Neutrophil (primary cell): ENCODE data around the gene FGFRL1.

ENCODE experiments used
- H3K27ac ChIP-seq: fragments of 200-600 bp; sonication (generic); 2 replicates; pipeline ENCODE4 v1.5.1; 2016; ENCODE audit warnings: mild to moderate bottlenecking, moderate library complexity
- H3K27me3 ChIP-seq: fragments of 200-600 bp; sonication (generic); 2 replicates; pipeline ENCODE4 v1.6.0; 2016; ENCODE audit warnings: mild to moderate bottlenecking
- H3K36me3 ChIP-seq: fragments of 200-600 bp; sonication (generic); 2 replicates; pipeline ENCODE4 v1.5.1; 2017
- H3K4me1 ChIP-seq, 2 experiments: fragments of 200-600 bp in 1 of 2; sonication (generic) in 1 of 2; 1 replicate in 1 of 2; 2 replicates in 1 of 2; pipeline versions ENCODE4 v1.5.1 to v1.6.1; 2013 to 2016; ENCODE audit warnings: low read depth in 1 of 2, low read length in 1 of 2, mild to moderate bottlenecking in 1 of 2, moderate library complexity in 1 of 2; ENCODE audit not compliant: control insufficient read depth in 1 of 2, insufficient read depth in 1 of 2
- H3K4me3 ChIP-seq, 2 experiments: fragments of 200-600 bp in 1 of 2; sonication (generic) in 1 of 2; 1 replicate in 1 of 2; 2 replicates in 1 of 2; pipeline ENCODE4 v1.5.1; 2013 to 2016; ENCODE audit warnings: low read depth in 1 of 2, low read length in 1 of 2, mild to moderate bottlenecking in 1 of 2, moderate library complexity in 1 of 2
- H3K9me3 ChIP-seq: fragments of 200-600 bp; sonication (generic); 2 replicates; pipeline ENCODE4 v1.5.1; 2016
- TF ChIP-seq, protein P1 (sequence below): fragments of 200-600 bp; sonication (generic); IDR thresholded peaks from 2 replicates; pipeline ENCODE4 v1.5.1; 2016; ENCODE audit warnings: antibody characterized with exemption

FGFRL1 gene

DNA sequence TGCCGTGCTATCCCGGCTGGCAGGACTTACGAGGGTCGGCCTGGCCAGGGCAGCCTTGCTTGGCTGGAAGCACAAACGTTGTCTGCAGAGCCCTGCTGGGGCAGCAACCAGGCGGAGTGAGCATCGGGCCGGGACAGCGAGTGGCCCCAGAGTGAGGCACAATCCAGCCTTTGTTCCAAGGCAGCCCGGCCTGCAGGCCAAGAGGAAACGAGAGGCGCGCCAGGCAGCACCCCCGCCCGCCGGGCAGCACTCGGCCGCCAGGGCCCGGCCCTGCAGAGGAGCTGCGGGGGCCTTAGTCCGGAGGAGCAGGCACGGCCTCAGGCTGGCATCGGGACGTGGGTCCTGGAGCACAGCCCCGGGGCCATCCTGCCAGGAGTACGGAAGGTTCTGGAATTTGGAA lies 24.1 kb downstream of the FGFRL1 start:
- Histone ChIP-seq H3K27me3 (peaks cover 19% of the 10 kb centered on the region), H3K9me3 (no peaks in the 10 kb centered on the region), H3K4me3 (no peak overlapping the region), H3K4me1 (no peaks in the 10 kb centered on the region), H3K27ac (no peak overlapping the region), H3K36me3 (no peaks in the 10 kb centered on the region)
- TF ChIP-seq, protein P1, sequence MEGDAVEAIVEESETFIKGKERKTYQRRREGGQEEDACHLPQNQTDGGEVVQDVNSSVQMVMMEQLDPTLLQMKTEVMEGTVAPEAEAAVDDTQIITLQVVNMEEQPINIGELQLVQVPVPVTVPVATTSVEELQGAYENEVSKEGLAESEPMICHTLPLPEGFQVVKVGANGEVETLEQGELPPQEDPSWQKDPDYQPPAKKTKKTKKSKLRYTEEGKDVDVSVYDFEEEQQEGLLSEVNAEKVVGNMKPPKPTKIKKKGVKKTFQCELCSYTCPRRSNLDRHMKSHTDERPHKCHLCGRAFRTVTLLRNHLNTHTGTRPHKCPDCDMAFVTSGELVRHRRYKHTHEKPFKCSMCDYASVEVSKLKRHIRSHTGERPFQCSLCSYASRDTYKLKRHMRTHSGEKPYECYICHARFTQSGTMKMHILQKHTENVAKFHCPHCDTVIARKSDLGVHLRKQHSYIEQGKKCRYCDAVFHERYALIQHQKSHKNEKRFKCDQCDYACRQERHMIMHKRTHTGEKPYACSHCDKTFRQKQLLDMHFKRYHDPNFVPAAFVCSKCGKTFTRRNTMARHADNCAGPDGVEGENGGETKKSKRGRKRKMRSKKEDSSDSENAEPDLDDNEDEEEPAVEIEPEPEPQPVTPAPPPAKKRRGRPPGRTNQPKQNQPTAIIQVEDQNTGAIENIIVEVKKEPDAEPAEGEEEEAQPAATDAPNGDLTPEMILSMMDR: no peak

GRCh38 chr4:1036095-1036494 lies 24.7 kb downstream of the FGFRL1 start:
- no peaks in the 10 kb centered on the region for H3K9me3 ChIP-seq

DNA sequence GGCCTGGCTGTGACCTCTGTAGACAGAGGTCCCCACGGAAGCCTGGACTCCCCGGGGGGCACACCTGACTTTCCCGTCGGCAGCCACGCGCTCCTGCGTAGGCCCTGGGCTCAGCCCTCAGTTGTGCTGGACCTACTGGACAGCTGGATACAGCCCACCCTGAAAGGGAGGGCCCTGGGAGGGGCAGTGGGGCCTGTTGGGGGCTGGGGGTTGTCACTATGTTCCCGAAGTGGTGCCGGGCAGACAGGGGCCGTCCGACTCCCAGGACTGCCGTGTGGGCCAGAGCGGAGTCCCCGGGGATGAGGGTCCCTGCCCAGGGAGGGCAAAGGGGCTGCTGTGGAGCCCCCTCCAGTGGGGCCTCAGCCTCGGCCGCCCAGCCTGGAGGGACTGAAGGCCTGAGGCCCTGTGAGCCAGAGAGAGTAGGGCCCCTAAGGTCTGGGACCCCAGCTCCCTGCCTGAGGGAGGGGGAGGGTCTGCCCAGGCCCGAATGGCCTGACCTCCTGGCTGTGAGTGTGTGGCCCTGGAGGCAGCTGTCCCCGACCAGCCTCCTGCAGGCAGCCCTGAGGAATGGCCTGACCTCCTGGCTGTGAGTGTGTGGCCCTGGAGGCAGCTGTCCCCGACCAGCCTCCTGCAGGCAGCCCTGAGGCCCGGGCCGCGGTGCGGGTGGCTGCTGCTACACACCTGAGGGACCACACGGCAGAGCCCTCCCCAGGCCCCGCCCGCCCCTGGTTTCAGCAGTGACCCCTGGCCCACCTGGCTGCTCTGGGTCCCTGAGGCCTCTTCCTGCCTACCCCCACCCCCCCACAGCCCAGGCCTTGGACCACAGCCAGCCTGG lies 25.8 kb downstream of the FGFRL1 start:
- Histone ChIP-seq H3K4me3 (no peak overlapping the region), H3K27me3 (peaks cover 15% of the 10 kb centered on the region), H3K4me1 (no peaks in the 10 kb centered on the region), H3K36me3 (no peaks in the 10 kb centered on the region), H3K27ac (no peak overlapping the region), H3K9me3 (no peaks in the 10 kb centered on the region)
- TF ChIP-seq, protein P1: no peak

More at GRCh38 chr4:1036095-1036494, 24.7 kb downstream of the FGFRL1 start:
- no peaks in the 10 kb centered on the region for H3K4me1 ChIP-seq
- peaks cover 19% of the 10 kb centered on the region for H3K27me3 ChIP-seq
- no peak overlapping the region for H3K27ac ChIP-seq
- TF ChIP-seq, protein P1: no peak
- no peak overlapping the region for H3K4me3 ChIP-seq
- no peaks in the 10 kb centered on the region for H3K36me3 ChIP-seq

GRCh38 chr4:1038948-1039492 lies 27.6 kb downstream of the FGFRL1 start:
- H3K9me3 ChIP-seq: no peaks in the 10 kb centered on the region
- H3K27ac ChIP-seq: no peak overlapping the region
- no peak overlapping the region for H3K4me3 ChIP-seq
- no peaks in the 10 kb centered on the region for H3K36me3 ChIP-seq
- H3K4me1 ChIP-seq: no peaks in the 10 kb centered on the region
- TF ChIP-seq, protein P1: no peak
- H3K27me3 ChIP-seq: peaks cover 16% of the 10 kb centered on the region

GRCh38 chr4:1039493-1040343 lies 28.3 kb downstream of the FGFRL1 start:
- H3K36me3 ChIP-seq: no peaks in the 10 kb centered on the region
- TF ChIP-seq, protein P1: no peak
- H3K9me3 ChIP-seq: no peaks in the 10 kb centered on the region
- H3K4me1 ChIP-seq: no peaks in the 10 kb centered on the region
- H3K27me3 ChIP-seq: peaks cover 23% of the 10 kb centered on the region
- H3K27ac ChIP-seq: no peak overlapping the region
- no peak overlapping the region for H3K4me3 ChIP-seq
